Naive thymus-derived CD4-positive, alpha-beta T cell (primary cell): ENCODE results near the gene MVK. TPM values are rescaled to one million over a fixed set of nuclear protein-coding genes. Genes with fewer than 3 reads are reported as not detected.

Experiments used
- ATAC-seq: fragments of 150-1000 bp; cut with Tn5 transposase; 2 replicates; pipeline ENCODE4 v1.10.0; 2021; ENCODE audit warnings: mild to moderate bottlenecking, moderate library complexity
- CTCF ChIA-PET: fragments of 350-600 bp; sonication (Branson Sonifier 250); formaldehyde crosslinking; loops from one replicate; lab custom pipeline; 2021; ENCODE audit warnings: antibody characterized with exemption; lab: Charles Lee
- POLR2A ChIA-PET: fragments of 350-600 bp; sonication (Branson Sonifier 250); formaldehyde crosslinking; loops from one replicate; lab custom pipeline; 2021; ENCODE audit warnings: antibody characterized with exemption, inconsistent platforms; lab: Charles Lee
- DNase-seq, 9 donors: peaks; one replicate each; pipeline versions ENCODE4 v3.0.0 to v3.0.0-alpha.2; 2020 to 2022; ENCODE audit warnings: mixed read lengths in 1 of 9
- H3K27ac ChIP-seq: one replicate; pipeline ENCODE4 v1.7.0; 2013; ENCODE audit warnings: mild to moderate bottlenecking, low read depth, low read length, moderate library complexity
- H3K27me3 ChIP-seq, 2 donors: one replicate each; pipeline ENCODE4 v1.7.0; 2013; ENCODE audit warnings: low read length in 2 of 2, mild to moderate bottlenecking in 2 of 2, moderate library complexity in 2 of 2; ENCODE audit not compliant: control insufficient read depth in 2 of 2, insufficient read depth in 2 of 2
- H3K36me3 ChIP-seq, 3 experiments: 1 replicate in 2 of 3; 2 replicates in 1 of 3; pipeline ENCODE4 v1.7.0; 2013; ENCODE audit warnings: low read length in 3 of 3, mild to moderate bottlenecking in 3 of 3, moderate library complexity in 1 of 3; ENCODE audit not compliant: insufficient read depth in 3 of 3, control insufficient read depth in 2 of 3
- H3K4me1 ChIP-seq, 2 donors: one replicate each; pipeline ENCODE4 v1.7.0; 2013; ENCODE audit warnings: low read length in 2 of 2, mild to moderate bottlenecking in 2 of 2, moderate library complexity in 1 of 2; ENCODE audit not compliant: control insufficient read depth in 2 of 2, insufficient read depth in 2 of 2
- H3K4me3 ChIP-seq: 2 replicates; pipeline ENCODE4 v1.7.0; 2013; ENCODE audit warnings: mild to moderate bottlenecking, low read length
- H3K9me3 ChIP-seq, 3 experiments: 1 replicate in 2 of 3; 2 replicates in 1 of 3; pipeline ENCODE4 v1.7.0; 2013; ENCODE audit warnings: low read length in 3 of 3; ENCODE audit not compliant: control insufficient read depth in 2 of 3
- H3K27ac Mint-ChIP-seq, 9 donors: one replicate each; pipeline ENCODE4 v1.8.0; 2020 to 2022; ENCODE audit warnings: mixed read lengths in 9 of 9, mild to moderate bottlenecking in 8 of 9, moderate library complexity in 5 of 9, inconsistent platforms in 2 of 9
- H3K27me3 Mint-ChIP-seq, 5 donors: one replicate each; pipeline ENCODE4 v1.8.0; 2021 to 2022; ENCODE audit warnings: mixed read lengths in 5 of 5, mild to moderate bottlenecking in 1 of 5
- H3K36me3 Mint-ChIP-seq, 5 donors: one replicate each; pipeline ENCODE4 v1.8.0; 2020 to 2022; ENCODE audit warnings: mixed read lengths in 5 of 5, mild to moderate bottlenecking in 3 of 5, inconsistent platforms in 1 of 5
- H3K4me1 Mint-ChIP-seq, 7 donors: one replicate each; pipeline ENCODE4 v1.8.0; 2020 to 2022; ENCODE audit warnings: mixed read lengths in 7 of 7, mild to moderate bottlenecking in 3 of 7, inconsistent platforms in 1 of 7
- H3K4me3 Mint-ChIP-seq, 10 donors: one replicate each; pipeline ENCODE4 v1.8.0; 2020 to 2022; ENCODE audit warnings: mild to moderate bottlenecking in 10 of 10, mixed read lengths in 10 of 10, moderate library complexity in 6 of 10, inconsistent platforms in 2 of 10
- H3K9me3 Mint-ChIP-seq, 11 donors: one replicate each; pipeline ENCODE4 v1.8.0; 2020 to 2022; ENCODE audit warnings: mixed read lengths in 11 of 11, mild to moderate bottlenecking in 4 of 11, inconsistent platforms in 1 of 11, moderate library complexity in 1 of 11
- intact Hi-C, 2 donors: fragments of 100-400 bp; cut with micrococcal nuclease; formaldehyde crosslinking; loops; one replicate each; pipeline ENCODE4 v1.15.1; 2023
- polyA plus RNA-seq, 2 donors: library from polyadenylated mRNA; unstranded; fragments of 300-500 nt; fragmentation: Illumina TruSeq; gene quantifications; one replicate each; pipeline ENCODE4 v1.2.3, GENCODE V29; 2021
- total RNA-seq, 6 experiments: library from RNA in 5 of 6; stranded (reverse) in 5 of 6; gene quantifications; 1 replicate in 5 of 6; 2 replicates in 1 of 6; pipeline ENCODE4 v1.2.3 and lab custom pipeline; 2021 to 2026

Gene MVK
- total and polyA plus RNA-seq, 7 experiments from 2014 or later = 1.7 to 14.8 (median 11.7) TPM

GRCh38 chr12:109645708-109646107 lies 72.1 kb downstream of the MVK start:
- H3K4me3 ChIP-seq = no peak overlapping the region
- intact Hi-C loops = no loop called here
- Mint-ChIP-seq H3K4me3 (no peak overlapping the region), H3K9me3 (no peaks in the 10 kb centered on the region), H3K4me1 (no peaks in the 10 kb centered on the region), H3K36me3 (no peaks in the 10 kb centered on the region), H3K27me3 (peaks cover 0 to 31% (median 15%) of the 10 kb centered on the region in 5 donors), H3K27ac (no peak overlapping the region)
- DNase-seq (no peak), ATAC-seq (no peak)
- ChIA-PET CTCF (no interaction called here), POLR2A (no interaction called here)
- no peaks in the 10 kb centered on the region for H3K4me1 ChIP-seq
- H3K27ac ChIP-seq = no peak overlapping the region
- H3K27me3 ChIP-seq = no peaks in the 10 kb centered on the region
- no peaks in the 10 kb centered on the region for H3K36me3 ChIP-seq
- no peaks in the 10 kb centered on the region for H3K9me3 ChIP-seq

Other genes with a start within 250 kb of the MVK start
- under 1 TPM in 1 of 5 experiments, not detected in 4; 0.49 TPM for gene MYO1H, start 225.9 kb upstream of the MVK start, total RNA-seq
- not detected for gene MYO1H, start 225.9 kb upstream of the MVK start, polyA plus RNA-seq
- gene KCTD10, start 96.5 kb upstream of the MVK start, total RNA-seq = 10 to 100 TPM; 28.6 to 41.1 (median 29.1) TPM
- gene KCTD10, start 96.5 kb upstream of the MVK start, polyA plus RNA-seq = 10 to 100 TPM; 15.4 to 22.5 TPM
- 10 to 100 TPM; 28.7 to 62.8 (median 35.6) TPM for gene UBE3B, start 96.2 kb upstream of the MVK start, total RNA-seq
- 10 to 100 TPM; 20.2 to 25.1 TPM for gene UBE3B, start 96.2 kb upstream of the MVK start, polyA plus RNA-seq
- 10 to 100 TPM; 13.5 to 24.7 (median 20.1) TPM for gene MMAB, start 290 bp upstream of the MVK start, total RNA-seq
- 10 to 100 TPM; 26.6 to 43.3 TPM for gene MMAB, start 290 bp upstream of the MVK start, polyA plus RNA-seq
- gene FAM222A, start 140.0 kb downstream of the MVK start, total RNA-seq = 1 to 10 TPM in 2 of 5 experiments, under 1 TPM in 3; 0.24 to 1.6 (median 0.80) TPM
- under 1 TPM; 0.08 to 0.09 TPM for gene FAM222A, start 140.0 kb downstream of the MVK start, polyA plus RNA-seq